Measurements from ENCODE around the gene CCDC6.
"Not testable (repeated sequence)": the region's sequence is repeated elsewhere in the genome, so short reads cannot be mapped to it uniquely, and the experiment has no call there.

The CCDC6 gene

DNA sequence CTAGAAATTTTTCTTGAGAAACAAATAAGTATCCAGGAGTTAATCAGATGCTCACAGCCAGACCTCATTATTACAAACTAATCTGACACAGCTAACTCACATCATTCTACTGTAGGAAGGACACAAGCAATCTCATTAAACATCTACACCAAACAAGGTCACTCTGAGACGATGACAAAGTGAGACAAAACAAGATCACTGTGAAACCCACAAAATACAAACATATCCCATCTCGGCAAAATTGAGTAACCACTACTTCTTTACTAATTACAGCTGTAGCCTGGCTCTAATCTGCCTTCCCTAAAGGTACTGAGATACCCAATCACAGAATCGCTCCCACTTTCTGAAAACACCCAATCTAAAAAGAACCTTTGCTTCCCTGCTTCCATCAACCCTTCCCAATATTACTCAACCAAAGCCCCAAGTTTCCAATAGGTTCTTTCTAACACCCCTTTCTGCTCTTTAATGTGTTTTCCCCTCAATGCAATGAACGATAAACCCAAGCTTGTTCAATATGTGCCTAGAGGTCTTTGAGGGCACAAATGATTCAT is 26.9 kb downstream of the CCDC6 start:
- no peak for DNase-seq

DNA sequence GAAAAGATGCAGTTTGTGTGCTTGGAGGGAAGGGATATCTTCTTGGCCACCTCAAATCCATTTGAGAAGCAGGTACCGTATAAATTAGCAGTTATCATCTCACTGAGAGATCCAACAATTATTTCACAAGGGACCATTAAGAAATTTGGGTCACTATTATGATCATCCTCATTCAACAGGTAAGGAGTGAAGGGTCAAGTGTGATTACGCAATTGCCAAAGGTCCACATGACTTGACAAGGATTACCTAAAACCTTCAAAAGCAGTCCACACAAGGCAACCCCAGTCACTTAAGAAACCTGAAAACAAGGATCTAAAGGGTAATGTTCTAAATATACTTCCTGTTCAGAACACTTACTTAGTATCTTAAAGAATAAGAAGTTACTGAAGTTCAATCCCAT is 27.4 kb downstream of the CCDC6 start:
- no peak for DNase-seq

DNA sequence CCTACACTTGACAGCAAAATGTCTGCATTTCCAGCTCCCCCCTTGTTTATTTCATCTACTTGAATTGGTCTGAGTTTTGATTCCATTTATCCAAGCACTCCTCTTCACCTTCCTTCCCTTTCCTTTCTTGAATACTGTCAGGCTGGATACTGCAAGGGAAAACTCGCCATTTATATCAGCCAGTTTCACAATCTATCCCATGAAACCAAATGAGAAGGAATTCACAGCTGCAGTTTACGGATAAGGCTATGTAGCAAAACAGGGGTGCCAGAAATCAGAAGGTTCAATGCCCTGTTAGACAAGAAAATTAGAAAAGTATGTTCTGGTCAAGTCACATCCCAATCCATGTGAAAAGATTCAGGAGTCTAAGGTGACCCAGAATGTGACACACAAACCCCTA is 28.1 kb downstream of the CCDC6 start:
- no peak for DNase-seq

DNA sequence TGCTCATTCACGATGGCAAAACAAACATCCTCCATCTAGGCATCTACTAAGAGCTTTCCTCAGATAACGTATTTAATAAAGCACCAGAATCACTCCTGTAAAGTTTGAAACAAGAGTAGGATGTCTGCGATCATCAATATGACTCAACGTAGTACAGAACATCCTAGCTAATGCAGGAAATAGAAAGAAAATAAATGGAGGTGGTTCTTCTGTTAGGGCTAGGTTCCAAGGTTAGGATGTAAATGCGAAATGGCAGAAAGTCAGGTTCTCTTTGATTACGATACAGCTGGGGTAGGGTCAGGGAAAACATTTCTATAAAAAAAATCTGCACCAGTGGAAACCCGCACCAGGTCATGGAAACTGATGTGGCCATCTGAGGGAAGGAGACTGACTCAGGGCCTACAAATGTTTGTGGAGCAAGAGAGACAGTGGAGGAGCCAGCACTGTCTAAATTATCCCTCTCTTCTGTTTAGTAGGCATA is 29.1 kb downstream of the CCDC6 start:
- no peak for DNase-seq

DNA sequence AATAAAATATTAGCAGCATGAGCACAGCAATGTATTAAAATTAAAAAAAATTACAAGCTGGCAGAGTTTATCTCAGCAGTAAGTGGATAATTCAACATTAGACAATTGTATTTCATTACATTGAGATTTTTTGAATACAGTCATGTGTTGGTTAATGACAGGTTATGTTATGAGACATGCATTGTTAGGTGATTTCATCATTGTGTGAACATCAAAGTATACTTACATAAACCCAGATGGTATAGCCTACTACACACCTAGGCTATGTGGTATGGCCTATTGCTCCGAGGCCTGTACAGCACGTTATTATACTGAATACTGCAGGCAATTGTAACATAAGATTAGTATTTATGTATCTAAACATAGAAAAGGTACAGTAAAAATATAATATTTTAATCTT is 29.7 kb downstream of the CCDC6 start:
- no peak for DNase-seq

DNA sequence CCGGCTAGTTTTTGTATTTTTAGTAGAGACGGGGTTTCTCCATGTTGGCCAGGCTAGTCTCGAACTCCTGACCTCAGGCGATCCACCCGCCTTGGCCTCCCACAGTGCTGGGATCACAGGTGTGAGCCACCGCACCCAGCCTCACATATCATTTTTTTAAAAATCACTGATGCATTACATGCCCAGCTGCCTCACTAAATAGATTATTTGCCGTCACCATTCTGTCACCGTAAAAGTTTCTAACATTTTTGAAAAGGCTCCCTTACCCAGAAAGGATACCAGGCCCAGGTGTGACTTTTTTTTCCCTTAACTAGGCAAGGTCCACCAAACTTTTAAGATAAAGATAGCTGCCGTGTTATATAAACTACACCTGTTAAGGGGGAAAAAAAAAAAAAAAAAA is 30.1 kb downstream of the CCDC6 start:
- not testable (repeated sequence) for DNase-seq

DNA sequence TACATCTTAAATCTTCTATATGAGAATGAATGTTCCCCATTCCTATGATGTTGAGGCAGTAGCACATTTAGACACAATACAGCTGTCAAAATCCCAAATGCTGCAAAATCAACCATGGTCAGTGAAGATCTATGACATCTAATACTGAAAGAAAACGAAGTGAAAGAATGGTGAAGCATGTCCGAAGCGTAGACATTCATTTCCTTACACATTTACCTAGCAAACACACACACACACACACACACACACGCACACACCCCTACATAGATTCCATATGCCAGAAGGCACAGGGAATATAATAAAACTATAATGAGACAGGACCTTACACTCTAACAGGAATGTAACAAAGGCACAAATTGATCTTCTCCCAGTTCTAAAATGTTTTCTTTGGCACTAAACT is 32.5 kb downstream of the CCDC6 start:
- no peak for DNase-seq

DNA sequence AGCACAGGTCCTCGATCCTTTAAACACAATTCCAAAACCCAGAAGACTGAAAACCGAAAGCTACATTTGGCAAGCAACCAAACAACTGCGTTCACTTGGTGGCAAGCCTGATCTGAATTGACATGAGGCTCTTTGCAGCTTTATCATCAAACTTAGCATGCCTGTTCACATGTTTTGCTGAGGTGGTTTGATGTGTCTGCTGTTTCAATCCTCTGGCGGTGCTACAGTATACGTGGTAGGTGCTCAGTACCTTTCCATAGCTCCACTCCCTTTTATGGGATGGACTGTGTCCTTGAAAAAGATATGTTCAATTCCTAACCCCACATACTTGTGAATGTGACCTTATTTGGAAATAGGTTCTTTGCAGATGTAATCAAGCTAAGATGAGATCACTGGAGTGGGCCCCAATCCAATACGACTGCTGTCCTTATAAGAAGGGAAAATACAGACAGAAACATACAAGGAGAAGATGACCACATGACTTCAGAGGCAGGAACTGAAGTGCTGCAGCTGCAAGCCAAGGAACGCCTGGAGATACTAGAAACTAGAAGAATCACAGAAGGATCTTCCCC is 33.4 kb downstream of the CCDC6 start:
- no peak for DNase-seq

DNA sequence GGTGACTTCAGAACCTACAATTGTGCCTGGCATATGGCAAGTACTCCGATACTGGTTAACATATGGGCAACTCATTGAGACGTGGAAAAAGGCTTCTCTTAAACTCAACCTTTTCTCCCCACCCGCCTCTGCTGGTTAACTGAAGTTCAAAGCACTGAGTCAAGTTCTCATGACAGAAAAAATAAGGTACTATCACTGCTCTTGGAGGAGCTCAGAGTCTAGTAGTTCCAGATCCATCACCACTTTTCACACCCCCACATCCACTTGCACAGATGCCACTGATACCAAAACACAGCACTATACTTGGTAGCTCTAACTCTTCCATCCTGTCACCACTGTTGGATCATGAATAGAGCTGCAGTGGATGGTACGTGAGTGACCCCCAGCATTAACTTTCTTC is 36.2 kb downstream of the CCDC6 start:
- DNase-seq, result no peak

DNA sequence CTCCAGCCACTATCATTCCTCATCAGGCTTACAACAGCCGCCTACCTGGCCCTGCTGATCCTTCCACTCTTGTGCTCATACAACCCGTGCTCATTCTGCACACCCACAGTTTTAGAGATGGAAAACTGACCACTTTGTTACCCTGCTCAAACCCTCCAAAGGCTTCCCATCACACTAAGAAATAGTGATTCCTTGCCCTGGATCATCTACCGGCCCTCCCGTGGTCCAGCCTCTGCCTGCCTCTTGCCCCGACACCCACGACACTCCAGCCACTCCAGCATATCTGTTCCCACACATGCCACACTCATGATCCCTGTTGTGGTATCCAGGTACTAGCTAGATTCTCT is 36.8 kb downstream of the CCDC6 start:
- no peak for DNase-seq

DNA sequence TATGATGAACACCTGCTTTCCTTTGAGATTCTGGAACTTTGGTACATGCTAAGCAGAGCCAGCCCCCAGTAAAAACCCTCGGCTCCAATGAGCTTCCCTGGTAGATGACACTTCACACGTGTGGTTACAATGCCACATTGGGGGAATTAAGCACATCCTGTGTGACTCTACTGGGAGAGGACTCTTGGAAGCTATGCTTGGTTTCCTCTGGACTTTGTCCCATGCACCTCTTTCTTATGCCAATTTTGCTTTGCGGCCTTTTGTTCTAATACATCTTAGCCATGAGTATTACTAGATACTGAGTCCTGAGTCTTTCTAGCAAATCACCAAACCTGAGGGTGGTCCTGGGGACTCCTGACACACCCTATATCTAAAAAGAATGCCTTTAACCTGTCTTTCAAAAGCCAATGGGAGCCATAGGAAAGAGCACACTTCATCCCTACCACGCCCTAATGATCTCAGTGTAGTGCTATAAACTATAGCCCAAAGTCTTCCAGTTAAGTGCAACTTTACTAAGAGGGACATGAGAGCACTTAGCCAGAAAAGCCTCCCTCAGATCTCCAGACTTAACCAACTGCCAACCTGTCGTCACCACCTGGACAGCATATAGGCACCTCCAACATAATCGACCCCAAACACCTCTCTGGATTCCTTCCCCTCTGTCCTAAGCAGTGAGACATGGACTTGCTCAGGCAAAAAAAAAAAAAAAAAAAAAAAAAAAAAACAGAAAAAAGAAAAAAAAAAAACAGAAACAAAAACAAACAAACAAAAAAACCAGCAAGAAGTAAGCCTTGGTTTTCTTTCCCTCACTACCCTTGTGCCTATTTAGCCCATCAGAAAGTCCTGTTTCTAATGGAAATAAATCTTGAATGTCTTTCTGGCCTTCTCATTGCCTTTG is 37.4 kb downstream of the CCDC6 start:
- DNase-seq, result no peak

DNA sequence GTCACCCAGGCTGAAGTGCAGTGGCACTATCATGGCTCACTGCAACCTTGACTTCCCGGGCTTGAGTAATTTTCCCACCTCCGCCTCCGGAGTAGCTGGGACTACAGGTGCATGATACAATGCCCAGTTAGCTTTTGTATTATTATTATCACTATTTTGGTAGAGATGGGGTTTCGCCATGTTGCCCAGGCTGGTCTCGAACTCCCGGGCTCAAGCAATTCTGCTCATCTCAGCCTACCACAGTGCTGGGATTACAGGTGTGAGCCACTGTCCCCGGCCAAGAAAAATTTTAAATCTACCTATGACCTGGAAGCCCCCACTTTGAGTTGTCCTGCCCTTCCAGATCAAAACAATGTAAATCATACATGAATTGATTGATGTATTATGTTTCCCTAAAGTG is 38.8 kb downstream of the CCDC6 start:
- no peak for DNase-seq

DNA sequence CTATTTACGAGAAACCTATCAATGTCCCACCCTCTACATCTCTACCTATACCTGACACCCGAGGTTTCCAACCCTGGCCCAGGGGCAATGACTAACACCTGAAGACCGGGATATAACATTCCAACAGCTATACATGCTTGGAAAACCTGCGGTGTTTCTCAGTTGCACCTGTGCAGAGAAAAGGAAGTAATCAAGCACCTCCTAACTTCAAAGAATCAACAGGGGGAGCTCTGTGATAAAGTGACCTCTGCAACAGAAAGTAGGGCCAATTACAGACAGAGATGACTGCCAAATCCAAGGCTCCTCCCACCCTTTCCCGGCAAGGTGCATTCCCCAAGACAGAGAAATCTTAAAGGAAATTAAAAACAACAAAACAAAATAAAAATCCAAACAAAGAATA is 41.3 kb downstream of the CCDC6 start:
- no peak for DNase-seq

DNA sequence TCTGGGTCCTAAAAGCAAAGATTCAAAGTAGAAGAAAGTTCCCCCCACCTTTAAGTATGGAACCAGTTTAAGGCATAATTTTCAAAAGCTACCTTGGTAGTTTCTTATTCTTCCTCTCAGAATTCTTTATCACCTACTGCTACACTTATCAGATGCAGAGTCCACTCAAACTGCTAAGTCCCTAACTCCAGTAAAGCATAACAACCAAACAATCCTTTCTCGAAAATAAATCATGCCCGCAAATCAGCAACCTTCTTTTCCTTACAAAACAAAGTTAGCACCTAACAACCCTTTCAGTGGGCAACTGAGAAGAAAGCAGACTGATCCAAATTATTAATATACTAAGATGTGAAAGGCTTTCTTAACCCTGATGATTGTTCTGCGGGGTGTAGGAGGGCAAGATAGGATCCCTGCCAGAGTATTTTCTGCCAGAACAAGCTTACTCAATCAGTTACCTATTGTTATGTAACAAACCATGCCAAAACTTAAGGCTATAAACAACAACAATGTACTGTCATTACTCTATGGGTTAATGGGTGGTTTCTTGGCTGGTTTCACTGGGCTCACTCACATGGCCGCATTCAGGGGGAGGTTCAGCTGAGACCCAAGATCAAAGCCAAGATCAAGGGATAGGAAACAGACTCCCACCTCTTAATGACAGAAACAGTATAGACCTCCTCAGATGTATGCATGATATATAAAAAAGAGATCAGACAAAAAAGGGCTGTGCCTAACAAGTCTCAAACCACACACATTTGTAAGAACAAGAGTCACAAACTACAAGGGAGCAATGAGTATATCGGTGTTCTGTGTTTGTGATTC is 42.0 kb downstream of the CCDC6 start:
- DNase-seq, result no peak

DNA sequence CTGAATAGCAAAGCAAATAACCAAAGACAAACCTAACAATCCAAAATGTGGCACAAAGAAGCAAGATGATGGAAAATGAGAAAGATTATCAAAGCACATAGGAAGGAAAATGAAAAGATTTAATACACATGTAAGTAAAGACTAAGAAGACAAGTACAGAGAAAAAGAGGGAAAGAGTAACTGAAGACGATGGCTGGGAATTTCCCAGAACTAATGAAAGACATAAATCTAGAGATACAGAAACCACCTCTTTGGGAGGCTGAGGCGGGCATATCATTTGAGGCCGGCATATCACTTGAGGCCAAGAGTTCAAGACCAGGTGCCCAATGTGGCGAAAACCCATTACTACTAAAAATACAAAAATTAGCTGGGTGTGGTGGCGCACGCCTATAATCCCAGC is 46.8 kb downstream of the CCDC6 start:
- DNase-seq, result no peak

DNA sequence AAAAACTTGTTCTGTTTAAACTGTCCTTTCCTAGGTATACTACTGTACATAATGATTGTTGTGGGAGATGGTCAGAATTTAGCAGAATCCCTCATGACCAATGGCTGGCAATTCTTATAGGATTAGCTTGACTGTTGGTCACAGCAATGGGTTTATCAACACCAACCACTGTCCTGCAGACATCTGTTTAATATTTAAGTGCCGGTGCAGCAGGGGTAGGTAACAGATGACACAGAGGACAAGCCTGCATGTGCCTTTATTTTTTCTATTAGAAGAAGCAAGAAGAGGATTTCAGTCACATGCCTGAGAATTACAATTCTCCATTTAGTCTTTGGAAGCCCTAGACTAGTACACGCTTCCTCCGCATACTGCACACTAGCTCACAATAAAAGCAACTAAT is 48.4 kb downstream of the CCDC6 start:
- no peak for DNase-seq

DNA sequence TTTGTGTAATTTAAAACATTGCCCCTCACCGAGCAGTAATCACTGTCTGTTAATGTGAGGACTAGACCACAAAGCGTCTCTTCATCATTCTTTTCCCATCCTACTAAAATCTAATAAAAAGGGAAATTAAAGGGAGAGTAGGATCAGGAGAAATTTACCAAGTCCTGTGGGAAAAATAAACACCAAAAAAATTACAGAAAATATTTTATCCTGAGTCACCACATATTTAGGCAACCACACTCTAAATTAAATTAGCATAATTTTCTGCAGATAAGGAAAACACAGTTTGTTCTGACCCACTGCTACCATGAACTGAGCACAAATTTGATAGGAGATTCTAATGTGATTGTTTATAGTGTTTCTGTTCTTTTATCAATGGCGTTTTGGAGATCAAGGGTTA is 49.3 kb downstream of the CCDC6 start:
- no peak for DNase-seq

DNA sequence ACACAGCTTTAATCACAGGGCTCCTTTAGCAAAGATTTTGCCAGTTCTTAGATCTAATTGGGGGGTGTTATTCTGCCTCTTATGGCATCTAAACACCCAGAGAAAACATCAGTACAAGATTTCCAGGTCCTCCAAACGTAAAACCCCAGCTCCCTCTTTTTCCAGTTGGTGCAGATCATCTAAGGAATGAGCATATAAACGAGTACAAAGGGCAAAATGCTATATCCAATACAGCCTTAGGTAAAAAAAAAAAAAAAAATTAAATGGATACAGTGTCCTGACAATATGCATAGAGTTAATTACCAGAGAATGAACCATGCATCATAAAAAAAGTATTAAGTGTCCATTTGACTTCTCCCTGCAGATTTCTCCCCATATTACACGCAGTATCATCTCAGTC is 50.3 kb downstream of the CCDC6 start:
- DNase-seq, result no peak

DNA sequence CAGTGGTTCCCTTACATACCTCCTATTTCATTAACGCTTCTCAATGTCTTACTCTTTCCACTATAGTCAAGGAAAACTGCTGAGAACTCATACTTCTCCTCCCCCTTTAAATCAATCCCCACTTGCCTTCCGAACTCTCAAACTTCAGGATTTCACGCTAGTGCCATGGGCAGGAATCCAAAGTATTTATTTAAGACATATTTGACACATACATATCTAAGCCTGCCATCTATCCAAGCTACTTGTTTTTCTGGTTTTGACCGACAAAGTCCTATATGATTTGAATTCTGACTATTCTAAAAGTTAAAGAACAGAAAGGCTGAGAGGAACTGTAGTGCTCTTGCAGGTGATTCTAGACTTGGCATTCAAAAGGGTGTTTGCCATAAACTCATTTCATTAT is 51.8 kb downstream of the CCDC6 start:
- DNase-seq, result no peak

DNA sequence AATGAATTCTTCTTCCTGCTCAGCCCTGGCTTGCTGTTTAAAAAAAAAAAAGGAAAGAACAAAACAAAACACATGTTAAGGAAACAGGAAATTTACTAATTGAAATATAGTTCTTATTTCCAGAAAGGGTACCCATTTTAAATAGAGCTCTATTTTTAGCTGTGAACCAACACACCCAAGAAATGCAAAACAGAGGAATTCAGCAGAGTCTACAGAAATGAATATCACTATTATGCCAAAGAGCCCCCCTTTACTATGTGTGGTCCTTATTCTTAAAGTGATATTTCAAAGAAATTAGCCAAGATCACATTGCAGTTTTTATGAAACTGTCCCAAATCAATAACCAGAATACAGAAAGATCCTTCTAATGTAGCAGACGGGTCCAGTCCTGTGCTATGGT is 53.7 kb downstream of the CCDC6 start:
- no peak for DNase-seq

DNA sequence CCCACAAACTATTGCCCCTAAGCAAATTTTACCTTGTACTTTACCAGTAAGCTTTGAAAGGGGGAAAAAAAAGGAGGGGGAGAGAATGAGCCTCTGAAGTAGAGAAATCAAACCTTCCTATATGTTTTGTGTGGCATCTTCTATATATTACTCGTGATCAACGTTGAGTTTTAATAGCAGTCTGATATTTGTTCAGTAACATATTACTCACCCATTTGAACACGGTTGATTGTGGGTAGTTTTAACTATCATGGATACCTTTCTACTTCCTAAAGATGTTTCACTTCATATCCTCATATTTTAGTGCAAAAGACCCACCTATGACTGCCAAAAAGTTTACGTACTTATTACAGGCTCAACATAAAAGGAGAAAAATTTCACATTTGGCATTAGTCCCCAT is 54.5 kb downstream of the CCDC6 start:
- no peak for DNase-seq

DNA sequence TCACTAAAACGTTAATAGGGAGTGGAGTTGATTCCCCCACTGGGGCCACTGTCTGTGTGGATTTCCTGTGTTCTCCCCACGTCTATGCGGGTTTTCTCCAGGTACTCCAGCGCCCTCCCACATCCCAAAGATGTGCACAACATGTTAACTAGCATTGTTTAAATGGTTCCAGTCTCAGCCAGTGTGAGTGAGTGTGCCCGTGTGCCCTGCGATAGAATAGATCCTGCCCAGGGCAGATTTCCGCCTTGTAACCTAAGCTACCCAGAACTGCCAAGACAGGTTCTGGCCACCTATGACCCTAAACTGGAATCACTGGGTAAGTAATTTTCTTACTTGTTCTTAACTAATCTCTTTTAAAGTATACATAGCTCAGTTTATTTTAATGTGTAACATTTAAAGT is 58.5 kb downstream of the CCDC6 start:
- DNase-seq, result no peak

DNA sequence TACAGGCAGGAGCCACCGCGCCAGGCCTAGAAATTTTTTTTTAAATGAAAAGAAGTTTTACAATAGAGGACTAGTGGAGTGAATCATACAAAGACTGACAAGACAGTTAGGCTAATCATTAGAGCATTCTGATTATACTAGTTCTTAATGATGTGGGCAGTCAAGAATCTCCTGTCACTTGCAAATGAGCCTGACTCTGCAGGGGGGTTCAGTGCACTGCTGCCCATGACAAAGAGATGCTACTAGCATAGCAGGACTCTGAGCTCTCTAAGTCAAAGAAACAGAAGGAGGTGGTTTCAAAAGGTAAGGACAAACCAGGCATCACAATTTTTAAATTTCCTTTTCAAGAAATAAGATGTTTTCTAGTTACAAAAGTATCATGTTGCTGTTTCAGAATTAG is 59.0 kb downstream of the CCDC6 start:
- no peak for DNase-seq

DNA sequence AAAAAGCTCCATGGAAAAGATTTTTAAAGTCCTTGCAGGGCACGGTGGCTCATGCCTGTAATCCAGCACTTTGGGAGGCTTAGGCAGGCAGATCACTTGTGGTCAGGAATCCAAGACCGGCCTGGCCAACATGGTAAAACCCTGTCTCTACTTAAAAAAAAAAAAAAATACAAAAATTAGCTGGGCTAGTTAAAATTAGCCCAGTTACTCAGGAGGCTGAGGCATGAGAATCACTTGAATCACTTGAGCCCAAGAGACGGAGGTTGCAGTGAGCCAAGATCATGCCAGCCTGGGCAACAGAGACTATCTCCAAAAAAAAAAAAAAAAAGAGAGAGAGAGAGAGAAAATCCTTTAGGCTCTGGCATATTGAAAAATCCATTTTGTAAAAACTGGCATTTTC is 61.9 kb downstream of the CCDC6 start:
- DNase-seq, result no peak
